Measurements from ENCODE around the gene LRSAM1.

LRSAM1 gene

DNA sequence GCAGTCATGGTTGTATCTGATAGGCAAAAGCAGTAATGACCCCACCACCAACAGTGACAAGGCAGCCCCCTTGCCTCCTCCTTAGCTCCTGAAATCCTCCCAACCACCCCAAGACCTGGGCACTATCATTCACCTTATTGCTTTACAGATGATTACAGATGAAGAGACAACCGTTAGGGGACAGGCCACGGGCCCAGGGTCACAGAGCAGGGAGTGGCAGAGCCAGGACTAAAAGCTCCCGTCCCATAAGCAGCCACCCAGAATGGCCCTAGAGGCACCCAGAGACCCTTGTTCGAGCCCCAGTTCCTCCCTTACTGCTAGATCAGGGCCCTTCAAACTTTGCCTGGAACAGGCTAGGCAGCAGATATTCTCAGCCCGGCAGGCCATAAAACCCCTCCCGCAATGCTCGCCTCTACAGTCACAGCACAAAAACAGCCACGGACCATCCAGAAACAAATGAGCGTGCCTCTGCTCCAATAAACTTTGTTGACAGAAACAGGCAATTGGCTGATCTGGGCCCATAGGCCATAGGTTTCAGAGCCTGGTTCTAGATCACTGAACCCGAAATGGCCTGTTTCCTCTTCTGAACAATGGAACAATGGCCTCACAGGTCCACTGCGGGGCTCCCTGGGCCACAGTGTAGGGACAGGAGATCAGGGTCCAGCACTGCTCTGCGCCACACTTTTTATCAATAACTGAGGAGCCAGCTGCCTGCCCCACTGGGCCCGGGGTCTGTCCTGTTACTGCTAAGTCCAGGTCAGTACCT lies 67.0 kb downstream of the LRSAM1 start:
- Histone ChIP-seq H3K36me3 (ENCODE audit: low read length) (no peaks in the 10 kb centered on the region), H3F3A (ENCODE audit: insufficient read depth) (no peaks in the 10 kb centered on the region), H3K9ac (ENCODE audit: low read length) (no peak overlapping the region)

DNA sequence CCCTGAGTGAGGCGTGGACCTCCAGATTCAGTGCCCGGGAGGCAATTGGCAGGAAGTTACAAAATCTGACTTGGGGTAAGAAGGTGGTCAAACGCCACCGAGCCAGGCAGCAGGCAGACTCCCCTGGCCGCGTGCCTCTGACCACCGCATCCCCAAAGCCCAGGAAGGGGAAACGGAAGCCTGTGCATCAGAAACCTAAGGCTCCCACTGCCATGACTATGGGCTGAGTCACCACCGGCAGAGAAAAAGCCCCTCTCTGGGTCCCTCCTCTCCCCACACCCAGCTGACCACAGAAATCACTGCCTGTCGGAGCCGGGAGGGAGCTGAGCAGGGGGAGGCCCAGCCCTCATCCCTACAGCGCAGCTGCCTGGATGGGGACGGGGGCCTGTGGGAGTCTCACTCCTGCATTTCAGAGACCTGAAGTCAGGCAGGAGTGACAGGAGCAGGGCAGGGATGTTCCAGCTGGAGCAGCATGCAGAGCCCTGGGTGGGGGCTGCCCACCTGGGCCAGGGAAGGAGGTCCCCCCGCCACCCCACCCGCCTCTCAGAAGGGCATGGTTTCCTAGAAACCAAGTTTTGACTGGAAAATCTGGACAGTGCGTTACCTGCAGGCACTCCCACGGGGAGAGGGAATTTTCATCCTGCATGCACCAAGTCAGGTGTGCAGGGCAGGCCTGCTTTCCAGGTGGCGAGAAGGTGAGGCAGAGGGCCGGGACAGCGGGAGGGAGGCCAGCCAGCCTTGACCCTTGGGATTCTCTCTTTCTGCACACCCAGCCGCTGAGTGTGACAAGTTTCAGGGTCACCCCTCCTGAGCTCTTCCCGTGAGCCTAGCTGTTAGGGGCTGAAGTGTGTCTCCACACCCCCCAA lies 68.2 kb downstream of the LRSAM1 start:
- Histone ChIP-seq H3K9ac (ENCODE audit: low read length) (no peak overlapping the region), H3K9me2 (replicated peaks; ENCODE audit: insufficient read depth, low read length) (no peaks in the 10 kb centered on the region), H3K36me3 (ENCODE audit: low read length) (no peaks in the 10 kb centered on the region), H3F3A (ENCODE audit: insufficient read depth) (no peaks in the 10 kb centered on the region), H3K27me3 (ENCODE audit: low read length) (no peaks in the 10 kb centered on the region), H3K4me3 (ENCODE audit: insufficient read depth, low read length, poor library complexity, severe bottlenecking) (no peak overlapping the region), H4K20me1 (ENCODE audit: low read depth, low read length) (no peaks in the 10 kb centered on the region), H3K79me2 (ENCODE audit: insufficient read depth, low read length) (no peaks in the 10 kb centered on the region), H2AFZ (ENCODE audit: low read depth, low read length, severe bottlenecking) (no peak overlapping the region), H3K4me2 (ENCODE audit: low read depth, low read length, poor library complexity, severe bottlenecking) (no peak overlapping the region), H3K9me3 (ENCODE audit: insufficient read depth, low read length) (peaks cover 14% of the 10 kb centered on the region; the same call in 1 of the 2 replicates), H3K27ac (ENCODE audit: low read depth, low read length) (no peak overlapping the region)
- TF ChIP-seq, protein P1, sequence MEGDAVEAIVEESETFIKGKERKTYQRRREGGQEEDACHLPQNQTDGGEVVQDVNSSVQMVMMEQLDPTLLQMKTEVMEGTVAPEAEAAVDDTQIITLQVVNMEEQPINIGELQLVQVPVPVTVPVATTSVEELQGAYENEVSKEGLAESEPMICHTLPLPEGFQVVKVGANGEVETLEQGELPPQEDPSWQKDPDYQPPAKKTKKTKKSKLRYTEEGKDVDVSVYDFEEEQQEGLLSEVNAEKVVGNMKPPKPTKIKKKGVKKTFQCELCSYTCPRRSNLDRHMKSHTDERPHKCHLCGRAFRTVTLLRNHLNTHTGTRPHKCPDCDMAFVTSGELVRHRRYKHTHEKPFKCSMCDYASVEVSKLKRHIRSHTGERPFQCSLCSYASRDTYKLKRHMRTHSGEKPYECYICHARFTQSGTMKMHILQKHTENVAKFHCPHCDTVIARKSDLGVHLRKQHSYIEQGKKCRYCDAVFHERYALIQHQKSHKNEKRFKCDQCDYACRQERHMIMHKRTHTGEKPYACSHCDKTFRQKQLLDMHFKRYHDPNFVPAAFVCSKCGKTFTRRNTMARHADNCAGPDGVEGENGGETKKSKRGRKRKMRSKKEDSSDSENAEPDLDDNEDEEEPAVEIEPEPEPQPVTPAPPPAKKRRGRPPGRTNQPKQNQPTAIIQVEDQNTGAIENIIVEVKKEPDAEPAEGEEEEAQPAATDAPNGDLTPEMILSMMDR (IDR thresholded peaks at IDR 0.05; ENCODE audit: insufficient read depth, low read length, poor library complexity, severe bottlenecking): no peak
- no peak for TF ChIP-seq EZH2phosphoT487 (conservative IDR thresholded peaks at IDR 0.05; ENCODE audit: low read length)

More for the DNA sequence above, 67.0 kb downstream of the LRSAM1 start:
- no peaks in the 10 kb centered on the region for H3K79me2 ChIP-seq (ENCODE audit: insufficient read depth, low read length)
- H3K4me2 ChIP-seq (ENCODE audit: low read depth, low read length, poor library complexity, severe bottlenecking): no peak overlapping the region
- peaks cover 6% of the 10 kb centered on the region; the same call in 1 of the 2 replicates for H3K9me3 ChIP-seq (ENCODE audit: insufficient read depth, low read length)
- no peak overlapping the region for H3K27ac ChIP-seq (ENCODE audit: low read depth, low read length)
- no peaks in the 10 kb centered on the region for H3K9me2 ChIP-seq (replicated peaks; ENCODE audit: insufficient read depth, low read length)
- H3K27me3 ChIP-seq (ENCODE audit: low read length): no peaks in the 10 kb centered on the region
- H4K20me1 ChIP-seq (ENCODE audit: low read depth, low read length): no peaks in the 10 kb centered on the region
- no peak for TF ChIP-seq EZH2phosphoT487 (conservative IDR thresholded peaks at IDR 0.05; ENCODE audit: low read length)
- TF ChIP-seq, protein P1 (IDR thresholded peaks at IDR 0.05; ENCODE audit: insufficient read depth, low read length, poor library complexity, severe bottlenecking): no peak
- H3K4me3 ChIP-seq (ENCODE audit: insufficient read depth, low read length, poor library complexity, severe bottlenecking): no peak overlapping the region
- no peak overlapping the region for H2AFZ ChIP-seq (ENCODE audit: low read depth, low read length, severe bottlenecking)

DNA sequence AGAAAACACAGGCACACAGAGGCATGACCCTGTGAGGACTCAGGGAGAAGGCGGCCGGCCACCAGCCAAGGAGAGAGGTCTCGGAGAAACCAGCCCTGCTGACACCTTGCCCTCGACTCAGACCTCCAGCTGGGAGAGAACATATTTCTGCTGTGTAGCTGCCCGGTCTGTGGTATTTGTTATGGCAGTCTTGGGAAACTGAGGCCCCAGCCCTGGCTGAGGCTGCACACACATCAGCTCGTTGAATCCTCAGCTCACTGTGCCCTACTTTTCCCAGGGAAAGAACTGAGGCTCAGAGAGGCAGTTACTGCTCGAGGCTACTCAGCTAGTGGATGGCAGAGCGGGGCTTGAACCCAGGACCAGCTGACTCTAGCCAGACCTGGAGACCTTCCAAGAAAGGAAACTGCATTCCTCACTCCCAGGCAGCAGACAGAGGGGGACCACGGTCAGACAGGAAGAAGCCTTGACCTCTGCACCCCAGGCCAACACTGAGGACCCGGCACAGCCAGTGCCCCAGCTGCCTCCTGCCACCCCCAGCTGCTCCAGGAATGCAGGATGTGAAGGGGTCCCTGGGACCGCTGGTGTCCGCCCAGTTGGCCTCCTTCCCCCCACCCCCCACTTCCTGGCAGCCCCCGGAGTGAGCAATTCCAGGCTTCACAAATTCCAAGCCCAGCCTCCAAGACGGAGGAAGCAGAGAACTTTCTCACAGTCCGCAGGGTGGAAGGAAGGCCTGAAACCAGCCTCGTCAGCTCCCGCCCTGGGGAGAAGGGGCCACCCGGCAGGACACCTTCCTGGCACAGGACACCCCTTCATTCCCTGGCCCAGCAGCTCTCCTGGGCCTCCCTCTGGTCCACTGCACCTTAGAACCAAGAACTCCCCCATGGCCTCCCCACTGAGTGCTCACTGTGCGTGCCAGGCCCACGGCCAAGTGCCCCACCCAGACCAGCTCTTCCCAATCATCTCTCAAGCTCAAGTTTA lies 69.9 kb downstream of the LRSAM1 start:
- Histone ChIP-seq H3K36me3 (ENCODE audit: low read length) (no peaks in the 10 kb centered on the region), H3K79me2 (ENCODE audit: insufficient read depth, low read length) (no peaks in the 10 kb centered on the region), H3K27ac (ENCODE audit: low read depth, low read length) (no peak overlapping the region), H3K4me3 (ENCODE audit: insufficient read depth, low read length, poor library complexity, severe bottlenecking) (no peak overlapping the region), H2AFZ (ENCODE audit: low read depth, low read length, severe bottlenecking) (no peak overlapping the region), H3K9me2 (replicated peaks; ENCODE audit: insufficient read depth, low read length) (no peaks in the 10 kb centered on the region), H3K9ac (ENCODE audit: low read length) (no peak overlapping the region), H4K20me1 (ENCODE audit: low read depth, low read length) (no peaks in the 10 kb centered on the region), H3K4me2 (ENCODE audit: low read depth, low read length, poor library complexity, severe bottlenecking) (no peak overlapping the region), H3F3A (ENCODE audit: insufficient read depth) (no peaks in the 10 kb centered on the region), H3K27me3 (ENCODE audit: low read length) (no peaks in the 10 kb centered on the region), H3K9me3 (ENCODE audit: insufficient read depth, low read length) (peaks cover 27% of the 10 kb centered on the region; the same call in 1 of the 2 replicates)
- TF ChIP-seq, protein P1 (IDR thresholded peaks at IDR 0.05; ENCODE audit: insufficient read depth, low read length, poor library complexity, severe bottlenecking): no peak
- TF ChIP-seq EZH2phosphoT487 (conservative IDR thresholded peaks at IDR 0.05; ENCODE audit: low read length): no peak

Data from SU-DHL-6 (cell line).